H9 (cell line): ENCODE results near the gene NAMPT. TPM values are rescaled to one million over a fixed set of nuclear protein-coding genes. Genes with fewer than 3 reads are reported as not detected.

Experiments used
- DNase-seq: peaks from one replicate; pipeline ENCODE4 v3.0.0-alpha.2; 2017
- H2AFZ ChIP-seq: one replicate; pipeline ENCODE4 v1.6.1; 2013; ENCODE audit warnings: mild to moderate bottlenecking, low read length, control low read depth, moderate library complexity
- H2AK5ac ChIP-seq: 2 replicates; pipeline ENCODE4 v1.6.1; 2013; ENCODE audit warnings: low read length, control low read depth, mixed read lengths; ENCODE audit not compliant: insufficient read length
- H2BK120ac ChIP-seq: one replicate; pipeline ENCODE4 v1.6.1; 2013; ENCODE audit warnings: low read depth, mild to moderate bottlenecking, low read length, control low read depth, inconsistent platforms; ENCODE audit not compliant: poor library complexity, severe bottlenecking
- H2BK12ac ChIP-seq: 2 replicates; pipeline ENCODE4 v1.6.1; 2013; ENCODE audit warnings: low read length, control low read depth, mixed read lengths, low read depth; ENCODE audit not compliant: insufficient read length
- H2BK15ac ChIP-seq: 2 replicates; pipeline ENCODE4 v1.6.1; 2013; ENCODE audit warnings: low read depth, low read length, control low read depth
- H2BK20ac ChIP-seq: one replicate; pipeline ENCODE4 v1.6.1; 2013; ENCODE audit warnings: low read depth, mild to moderate bottlenecking, low read length, control low read depth, inconsistent platforms; ENCODE audit not compliant: poor library complexity, severe bottlenecking
- H2BK5ac ChIP-seq: 2 replicates; pipeline ENCODE4 v1.6.1; 2013; ENCODE audit warnings: low read length, control low read depth, mixed read lengths; ENCODE audit not compliant: insufficient read length
- H3K14ac ChIP-seq: 2 replicates; pipeline ENCODE4 v1.6.1; 2013; ENCODE audit warnings: low read length, control low read depth; ENCODE audit not compliant: insufficient read depth
- H3K18ac ChIP-seq: 2 replicates; pipeline ENCODE4 v1.6.1; 2013; ENCODE audit warnings: low read depth, mild to moderate bottlenecking, mixed read lengths, low read length, control low read depth; ENCODE audit not compliant: insufficient read length
- H3K23ac ChIP-seq: 2 replicates; pipeline ENCODE4 v1.6.1; 2013; ENCODE audit warnings: low read length, control low read depth, mixed read lengths, low read depth; ENCODE audit not compliant: insufficient read length
- H3K23me2 ChIP-seq: 2 replicates; pipeline ENCODE4 v1.6.1; 2013; ENCODE audit warnings: low read depth, mild to moderate bottlenecking, mixed read lengths, low read length, control low read depth; ENCODE audit not compliant: insufficient read length, poor library complexity, severe bottlenecking
- H3K27ac ChIP-seq: 2 replicates; pipeline ENCODE4 v1.5.1; 2013; ENCODE audit warnings: low read length, control low read depth, mixed read lengths, low read depth; ENCODE audit not compliant: insufficient read length
- H3K27me3 ChIP-seq: 2 replicates; pipeline ENCODE4 v1.6.1; 2013; ENCODE audit warnings: low read length, control low read depth, inconsistent platforms; ENCODE audit not compliant: insufficient read depth
- H3K4ac ChIP-seq: 2 replicates; pipeline ENCODE4 v1.6.1; 2013; ENCODE audit warnings: low read depth, mild to moderate bottlenecking, control low read depth, inconsistent platforms, low read length, moderate library complexity
- H3K4me1 ChIP-seq: 2 replicates; pipeline ENCODE4 v1.6.1; 2013; ENCODE audit warnings: low read length, control low read depth, inconsistent platforms; ENCODE audit not compliant: insufficient read depth
- H3K4me2 ChIP-seq: 2 replicates; pipeline ENCODE4 v1.6.1; 2013; ENCODE audit warnings: low read length, control low read depth, mixed read lengths; ENCODE audit not compliant: insufficient read length, insufficient read depth
- H3K56ac ChIP-seq: 2 replicates; pipeline ENCODE4 v1.6.1; 2013; ENCODE audit warnings: low read depth, mild to moderate bottlenecking, mixed read lengths, low read length, control low read depth; ENCODE audit not compliant: insufficient read length
- H3K79me1 ChIP-seq: 2 replicates; pipeline ENCODE4 v1.6.1; 2013; ENCODE audit warnings: low read depth, mild to moderate bottlenecking, moderate library complexity, low read length, control low read depth, inconsistent platforms; ENCODE audit not compliant: insufficient read depth, poor library complexity, severe bottlenecking
- H3K79me2 ChIP-seq: 2 replicates; pipeline ENCODE4 v1.6.1; 2013; ENCODE audit warnings: low read length, control low read depth, inconsistent platforms; ENCODE audit not compliant: insufficient read depth
- H3K9ac ChIP-seq: 2 replicates; pipeline ENCODE4 v1.6.1; 2013; ENCODE audit warnings: low read length, control low read depth, mixed read lengths; ENCODE audit not compliant: insufficient read length; ENCODE audit errors: extremely low read depth
- H3K9me3 ChIP-seq: one replicate; pipeline ENCODE4 v1.6.1; 2013; ENCODE audit warnings: low read depth, low read length, inconsistent platforms; ENCODE audit not compliant: control insufficient read depth
- H3T11ph ChIP-seq: one replicate; pipeline ENCODE4 v1.6.1; 2013; ENCODE audit warnings: mild to moderate bottlenecking, low read length, control low read depth, inconsistent platforms
- H4K20me1 ChIP-seq: one replicate; pipeline ENCODE4 v1.6.1; 2013; ENCODE audit not compliant: control insufficient read depth, insufficient read length, insufficient read depth
- H4K5ac ChIP-seq: 2 replicates; pipeline ENCODE4 v1.6.1; 2013; ENCODE audit warnings: low read depth, mild to moderate bottlenecking, mixed read lengths, low read length, control low read depth; ENCODE audit not compliant: insufficient read length
- H4K8ac ChIP-seq: replicated peaks from 2 replicates; pipeline ENCODE4 v1.6.1; 2013; ENCODE audit warnings: low read length, control low read depth, mixed read lengths, low read depth; ENCODE audit not compliant: insufficient read length
- H4K91ac ChIP-seq: 2 replicates; pipeline ENCODE4 v1.6.1; 2013; ENCODE audit warnings: low read depth, mild to moderate bottlenecking, moderate library complexity, mixed read lengths, low read length, control low read depth; ENCODE audit not compliant: insufficient read length
- H3K27ac Mint-ChIP-seq, 3 experiments: 2 replicates in 2 of 3; 3 replicates in 1 of 3; pipeline ENCODE4 v1.8.0; 2020 to 2021; ENCODE audit warnings: mixed read lengths in 3 of 3, mild to moderate bottlenecking in 1 of 3, moderate library complexity in 1 of 3
- H3K27me3 Mint-ChIP-seq: 2 replicates; pipeline ENCODE4 v1.8.0; 2021; ENCODE audit warnings: low read depth, mild to moderate bottlenecking, moderate library complexity, mixed read lengths
- H3K36me3 Mint-ChIP-seq, 3 experiments: 2 replicates in 2 of 3; 3 replicates in 1 of 3; pipeline ENCODE4 v1.8.0; 2020 to 2021; ENCODE audit warnings: low read depth in 3 of 3, mixed read lengths in 3 of 3; ENCODE audit not compliant: insufficient read depth in 1 of 3
- H3K4me1 Mint-ChIP-seq, 2 experiments: 2 replicates each; pipeline ENCODE4 v1.8.0; 2020; ENCODE audit warnings: mixed read lengths in 2 of 2
- H3K4me3 Mint-ChIP-seq, 2 experiments: 2 replicates in 1 of 2; 3 replicates in 1 of 2; pipeline ENCODE4 v1.8.0; 2020 to 2021; ENCODE audit warnings: mild to moderate bottlenecking in 2 of 2, mixed read lengths in 2 of 2, moderate library complexity in 1 of 2
- H3K9me3 Mint-ChIP-seq, 2 experiments: 2 replicates in 1 of 2; 3 replicates in 1 of 2; pipeline ENCODE4 v1.8.0; 2020; ENCODE audit warnings: mild to moderate bottlenecking in 2 of 2, mixed read lengths in 2 of 2, moderate library complexity in 1 of 2
- WGBS: extraction: QIAGEN DNeasy Blood & Tissue Kit; methylation state at CpG from one replicate; pipeline ENCODE4 v1.1.7; 2013; ENCODE audit warnings: missing lambda C conversion rate, low lambda C conversion rate, mixed read lengths; ENCODE audit not compliant: insufficient read length; ENCODE audit errors: extremely low coverage; 5-methylcytosine and 5-hydroxymethylcytosine counted together
- total RNA-seq: library from RNA; stranded (reverse); gene quantifications from 2 replicates; pipeline ENCODE4 v1.2.1, GENCODE V29; 2021
- TF ChIP-seq, protein P1 (sequence below): fragments of 200-600 bp; sonication (generic); conservative IDR thresholded peaks from 3 replicates; pipeline ENCODE4 v1.8.0; 2021; ENCODE audit warnings: antibody characterized with exemption, mild to moderate bottlenecking

Gene NAMPT
- total RNA-seq, 1 experiment from 2014 or later = 83.5 TPM

DNA sequence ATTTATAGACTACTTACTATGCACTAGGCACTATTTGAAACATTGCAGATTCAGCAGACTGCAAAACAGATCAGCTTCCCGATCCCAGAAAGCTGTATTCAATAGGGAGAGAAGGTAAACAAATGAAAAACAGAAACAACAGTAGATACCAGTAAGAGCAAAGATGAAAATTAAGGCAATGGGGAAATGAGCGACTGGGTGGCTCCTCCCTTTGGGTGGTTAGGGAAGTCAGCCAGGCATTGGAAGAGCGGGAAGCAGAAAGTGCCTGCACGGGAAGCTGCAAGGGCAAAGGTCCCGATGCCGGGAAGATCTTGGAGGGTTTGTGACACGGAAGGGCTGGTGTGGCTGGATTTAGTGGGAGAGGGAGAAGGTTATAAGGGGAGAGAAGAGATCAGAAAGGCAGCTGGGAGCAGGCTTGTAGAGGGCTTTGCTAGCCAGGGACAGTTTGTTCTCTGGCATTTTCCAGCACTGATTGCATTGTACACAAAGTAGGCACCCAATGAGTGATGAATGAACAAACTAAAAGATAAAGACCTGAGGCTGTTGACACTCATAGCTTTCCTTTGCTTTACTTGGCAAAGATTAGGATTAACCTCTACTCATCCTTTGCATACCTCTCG is 67.8 kb downstream of the NAMPT start:
- Histone ChIP-seq H3K27ac (no peak overlapping the region), H4K8ac (no peak overlapping the region)

More for the DNA sequence above, 67.8 kb downstream of the NAMPT start:
- H3K4me2 ChIP-seq = no peak overlapping the region
- H4K91ac ChIP-seq = no peak overlapping the region
- no peak overlapping the region for H2BK5ac ChIP-seq
- H4K5ac ChIP-seq = no peak overlapping the region
- H3K36me3 Mint-ChIP-seq = no peaks in the 10 kb centered on the region
- DNase-seq = no peak
- no peak overlapping the region for H3K14ac ChIP-seq
- no peaks in the 10 kb centered on the region; a peak in 1 of 5 replicates for H3K9me3 Mint-ChIP-seq
- no peak overlapping the region for H2BK120ac ChIP-seq
- TF ChIP-seq, protein P1, sequence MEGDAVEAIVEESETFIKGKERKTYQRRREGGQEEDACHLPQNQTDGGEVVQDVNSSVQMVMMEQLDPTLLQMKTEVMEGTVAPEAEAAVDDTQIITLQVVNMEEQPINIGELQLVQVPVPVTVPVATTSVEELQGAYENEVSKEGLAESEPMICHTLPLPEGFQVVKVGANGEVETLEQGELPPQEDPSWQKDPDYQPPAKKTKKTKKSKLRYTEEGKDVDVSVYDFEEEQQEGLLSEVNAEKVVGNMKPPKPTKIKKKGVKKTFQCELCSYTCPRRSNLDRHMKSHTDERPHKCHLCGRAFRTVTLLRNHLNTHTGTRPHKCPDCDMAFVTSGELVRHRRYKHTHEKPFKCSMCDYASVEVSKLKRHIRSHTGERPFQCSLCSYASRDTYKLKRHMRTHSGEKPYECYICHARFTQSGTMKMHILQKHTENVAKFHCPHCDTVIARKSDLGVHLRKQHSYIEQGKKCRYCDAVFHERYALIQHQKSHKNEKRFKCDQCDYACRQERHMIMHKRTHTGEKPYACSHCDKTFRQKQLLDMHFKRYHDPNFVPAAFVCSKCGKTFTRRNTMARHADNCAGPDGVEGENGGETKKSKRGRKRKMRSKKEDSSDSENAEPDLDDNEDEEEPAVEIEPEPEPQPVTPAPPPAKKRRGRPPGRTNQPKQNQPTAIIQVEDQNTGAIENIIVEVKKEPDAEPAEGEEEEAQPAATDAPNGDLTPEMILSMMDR = no peak
- H2BK20ac ChIP-seq = no peak overlapping the region
- no peak overlapping the region for H3T11ph ChIP-seq
- no peak overlapping the region for H2AK5ac ChIP-seq
- H3K27me3 ChIP-seq = no peaks in the 10 kb centered on the region
- H3K9ac ChIP-seq = no peak overlapping the region
- H2BK12ac ChIP-seq = no peak overlapping the region
- H3K4me1 Mint-ChIP-seq = peaks cover 0 to under 1% of the 10 kb centered on the region in 2 experiments; a peak in 1 of 4 replicates
- H2AFZ ChIP-seq = no peak overlapping the region
- no peak overlapping the region for H3K27ac Mint-ChIP-seq
- H3K4ac ChIP-seq = no peak overlapping the region
- H2BK15ac ChIP-seq = no peak overlapping the region
- H4K20me1 ChIP-seq = no peaks in the 10 kb centered on the region
- WGBS = no CpG with 5 or more reads among the region's 8 CpGs
- no peaks in the 10 kb centered on the region for H3K4me1 ChIP-seq
- no peak overlapping the region for H3K23ac ChIP-seq
- H3K23me2 ChIP-seq = no peaks in the 10 kb centered on the region
- H3K4me3 Mint-ChIP-seq = no peak overlapping the region
- H3K27me3 Mint-ChIP-seq = peaks cover 2% of the 10 kb centered on the region; the same call in 1 of the 2 replicates
- H3K79me2 ChIP-seq = no peaks in the 10 kb centered on the region
- H3K9me3 ChIP-seq = no peaks in the 10 kb centered on the region
- no peaks in the 10 kb centered on the region for H3K79me1 ChIP-seq
- no peak overlapping the region for H3K18ac ChIP-seq
- H3K56ac ChIP-seq = no peak overlapping the region
